HEK293T (cell line): Measurements from ENCODE around the gene COA5.

Experiments used
- CTCF ChIA-PET: fragments of 350-600 bp; formaldehyde crosslinking; extraction: SDS; loops from one replicate; lab custom pipeline; 2021; ENCODE audit warnings: antibody characterized with exemption, inconsistent platforms; lab: Yijun Ruan, JAX
- POLR2A ChIA-PET: fragments of 350-600 bp; formaldehyde crosslinking; extraction: SDS; loops from one replicate; lab custom pipeline; 2020; ENCODE audit warnings: antibody characterized with exemption, inconsistent platforms; lab: Yijun Ruan, JAX
- DNase-seq: peaks from one replicate; pipeline ENCODE4 v3.0.0; 2012; ENCODE audit warnings: mixed read lengths; ENCODE audit errors: extremely low spot score
- ARNT ChIP-seq: fragments of 450-650 bp; IDR thresholded peaks from 2 replicates; pipeline ENCODE4 v1.6.1; 2017; ENCODE audit warnings: mild to moderate bottlenecking
- BHLHE40 ChIP-seq: fragments of 450-650 bp; IDR thresholded peaks from 2 replicates; pipeline ENCODE4 v1.6.1; 2016; ENCODE audit warnings: mild to moderate bottlenecking, moderate library complexity, borderline replicate concordance
- CTBP1 ChIP-seq: fragments of 450-650 bp; IDR thresholded peaks from 2 replicates; pipeline ENCODE4 v1.6.1; 2016; ENCODE audit warnings: borderline replicate concordance
- ELF4 ChIP-seq: fragments of 450-650 bp; IDR thresholded peaks from 2 replicates; pipeline ENCODE4 v1.6.1; 2017; ENCODE audit warnings: antibody characterized with exemption
- FOXA1 ChIP-seq: fragments of 450-650 bp; IDR thresholded peaks from 2 replicates; pipeline ENCODE4 v1.6.1; 2016; ENCODE audit warnings: mild to moderate bottlenecking
- FOXK2 ChIP-seq: fragments of 450-650 bp; IDR thresholded peaks from 2 replicates; pipeline ENCODE4 v1.6.1; 2016; ENCODE audit warnings: mild to moderate bottlenecking
- FOXM1 ChIP-seq: fragments of 450-650 bp; IDR thresholded peaks from 2 replicates; pipeline ENCODE4 v1.6.1; 2017; ENCODE audit warnings: mild to moderate bottlenecking, borderline replicate concordance
- HDGF ChIP-seq: fragments of 450-650 bp; IDR thresholded peaks from 2 replicates; pipeline ENCODE4 v1.6.1; 2017; ENCODE audit warnings: antibody characterized with exemption, borderline replicate concordance
- L3MBTL2 ChIP-seq: fragments of 450-650 bp; conservative IDR thresholded peaks from 2 replicates; pipeline ENCODE4 v1.6.1; 2016; ENCODE audit warnings: mild to moderate bottlenecking
- LEF1 ChIP-seq: fragments of 450-650 bp; IDR thresholded peaks from 2 replicates; pipeline ENCODE4 v1.6.1; 2017; ENCODE audit warnings: mild to moderate bottlenecking, borderline replicate concordance
- NFRKB ChIP-seq: fragments of 450-650 bp; IDR thresholded peaks from 2 replicates; pipeline ENCODE4 v1.6.1; 2016; ENCODE audit warnings: mild to moderate bottlenecking, moderate library complexity
- PKNOX1 ChIP-seq: fragments of 450-650 bp; IDR thresholded peaks from 2 replicates; pipeline ENCODE4 v1.6.1; 2016
- SP1 ChIP-seq: fragments of 450-650 bp; IDR thresholded peaks from 2 replicates; pipeline ENCODE4 v1.6.1; 2017
- SUZ12 ChIP-seq: fragments of 450-650 bp; IDR thresholded peaks from 2 replicates; pipeline ENCODE4 v1.6.1; 2016; ENCODE audit warnings: mild to moderate bottlenecking
- TARDBP ChIP-seq: fragments of 450-650 bp; IDR thresholded peaks from 2 replicates; pipeline ENCODE4 v1.6.1; 2016
- ZNF384 ChIP-seq: fragments of 450-650 bp; IDR thresholded peaks from 2 replicates; pipeline ENCODE4 v1.6.1; 2016

Gene COA5

GRCh38 chr2:98614024-98614739, 5.9 kb upstream of the COA5 start:
- ChIA-PET POLR2A (no interaction called here), CTCF (no interaction called here)
- TF ChIP-seq L3MBTL2 (no peak), FOXM1 (no peak), NFRKB (no peak), CTBP1 (no peak), ELF4 (no peak), FOXA1 (no peak)
- DNase-seq, result no peak

GRCh38 chr2:98608962-98609604, 771 bp upstream of the COA5 start:
- CTCF ChIA-PET, result interaction anchor here (0.6 kb wide), 1 partner anchor 37 kb away, joined by 3 read pairs; no protein-coding TSS in a partner anchor
- POLR2A ChIA-PET, result interaction anchor here (0.6 to 1.3 kb wide), 10 partner anchors 8 to 728 kb away, joined by 3 to 5 read pairs (median 3); partner anchors contain the start of genes EIF5B and MGAT4A
- TF ChIP-seq TARDBP (no peak), ZNF384 (no peak), NFRKB (no peak), ARNT (no peak), FOXM1 (no peak), FOXK2 (no peak), PKNOX1 (no peak), SP1 (no peak), BHLHE40 (no peak), FOXA1 (no peak), SUZ12 (no peak), L3MBTL2 (no peak), CTBP1 (no peak), HDGF (no peak), LEF1 (no peak)
- DNase-seq, result no peak

DNA sequence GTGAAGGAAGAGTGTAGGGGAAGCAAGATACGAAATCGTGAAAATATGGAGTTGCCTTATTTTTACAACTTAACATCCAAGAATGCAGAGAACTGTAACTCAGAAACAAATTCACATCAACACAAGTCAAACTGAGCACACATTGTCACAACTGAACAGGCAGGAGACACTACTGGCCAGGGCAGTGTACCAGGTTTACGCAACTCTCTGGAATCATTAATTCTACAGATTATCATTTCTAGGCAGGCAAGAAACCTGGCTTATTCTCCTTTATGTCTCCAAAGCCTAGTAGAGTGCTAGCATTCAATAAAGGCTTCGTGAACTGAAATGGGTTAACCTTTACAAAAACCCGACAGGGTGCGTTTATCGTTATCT, 584 bp downstream of the COA5 start:
- ChIA-PET POLR2A (no interaction called here), CTCF (interaction anchor here (0.5 kb wide), 1 partner anchor 38 kb away, joined by 3 read pairs; no protein-coding TSS in a partner anchor)
- DNase-seq, result no peak
- TF ChIP-seq LEF1, result no peak
- TF ChIP-seq ELF4, result no peak
- no peak for TF ChIP-seq ZNF384
- no peak for TF ChIP-seq CTBP1
- no peak for TF ChIP-seq BHLHE40
- no peak for TF ChIP-seq TARDBP
- no peak for TF ChIP-seq SUZ12
- no peak for TF ChIP-seq PKNOX1
- TF ChIP-seq FOXM1, result no peak

- DNase-seq, result no peak
- ChIA-PET POLR2A (interaction anchor here (1.1 kb wide), 1 partner anchor 40 kb away, joined by 3 read pairs; no protein-coding TSS in a partner anchor), CTCF (interaction anchor here (0.6 kb wide), 1 partner anchor 166 kb away, joined by 3 read pairs; no protein-coding TSS in a partner anchor)
- TF ChIP-seq ELF4 (no peak), FOXM1 (no peak), HDGF (no peak), FOXA1 (no peak), TARDBP (no peak), L3MBTL2 (no peak), SP1 (no peak), BHLHE40 (no peak), LEF1 (no peak), FOXK2 (no peak), SUZ12 (no peak), NFRKB (no peak), ZNF384 (no peak), PKNOX1 (no peak), CTBP1 (no peak), ARNT (no peak)
Observed at GRCh38 chr2:98607104-98607503, 1.2 kb downstream of the COA5 start.

DNA sequence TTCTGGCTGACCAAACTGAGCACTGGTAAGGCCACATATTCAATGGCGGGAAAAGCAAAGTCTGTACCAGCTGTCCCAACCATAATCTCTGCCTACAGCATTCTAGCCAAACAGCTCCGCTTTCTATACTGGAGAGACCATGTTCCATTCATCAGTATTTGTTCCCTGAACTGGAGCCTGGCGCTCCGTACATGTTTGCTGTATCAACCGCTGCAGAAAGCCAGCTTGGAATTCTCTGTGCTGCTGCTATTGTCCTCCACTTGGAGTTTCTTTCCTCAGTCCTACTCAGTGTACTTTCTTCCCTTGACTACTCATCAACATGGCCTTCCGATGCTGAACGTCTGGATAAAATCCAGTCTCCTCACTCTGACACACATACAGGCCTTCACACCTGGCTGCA, 1.9 kb downstream of the COA5 start:
- TF ChIP-seq NFRKB (no peak), L3MBTL2 (no peak), FOXK2 (no peak), BHLHE40 (no peak), ARNT (no peak), ZNF384 (no peak), PKNOX1 (no peak), HDGF (no peak), CTBP1 (no peak), FOXM1 (no peak), SUZ12 (no peak), SP1 (no peak), FOXA1 (no peak), ELF4 (no peak), TARDBP (no peak), LEF1 (no peak)
- CTCF ChIA-PET, result interaction anchor here (0.6 kb wide), 1 partner anchor 731 kb away, joined by 3 read pairs; the partner anchor contains the start of gene EIF5B
- DNase-seq, result no peak
- POLR2A ChIA-PET, result interaction anchor here (1.1 kb wide), 1 partner anchor 39 kb away, joined by 3 read pairs; no protein-coding TSS in a partner anchor
